ENCODE data around the gene IL1RAPL1.

IL1RAPL1 gene

GRCh38 chrX:29388509-29388908 is 801.3 kb downstream of the IL1RAPL1 start:
- no peak overlapping the region for H3K27ac ChIP-seq
- no peak for TF ChIP-seq CTCF (conservative IDR thresholded peaks at IDR 0.05)

- H3K27ac ChIP-seq: no peak overlapping the region
- TF ChIP-seq CTCF (conservative IDR thresholded peaks at IDR 0.05): no peak
Measured at GRCh38 chrX:29397506-29397905, 810.3 kb downstream of the IL1RAPL1 start.

GRCh38 chrX:29407357-29407756 is 820.1 kb downstream of the IL1RAPL1 start:
- no peak overlapping the region for H3K27ac ChIP-seq
- no peak for TF ChIP-seq CTCF (conservative IDR thresholded peaks at IDR 0.05)

- TF ChIP-seq CTCF (conservative IDR thresholded peaks at IDR 0.05): no peak
- H3K27ac ChIP-seq: no peak overlapping the region
Measured at GRCh38 chrX:29419774-29420553, 832.7 kb downstream of the IL1RAPL1 start.

GRCh38 chrX:29422034-29422433 is 834.8 kb downstream of the IL1RAPL1 start:
- no peak overlapping the region for H3K27ac ChIP-seq
- TF ChIP-seq CTCF (conservative IDR thresholded peaks at IDR 0.05): no peak

GRCh38 chrX:29431895-29432294 is 844.6 kb downstream of the IL1RAPL1 start:
- TF ChIP-seq CTCF (conservative IDR thresholded peaks at IDR 0.05): no peak
- no peak overlapping the region for H3K27ac ChIP-seq

GRCh38 chrX:29432534-29432933 is 845.3 kb downstream of the IL1RAPL1 start:
- H3K27ac ChIP-seq: no peak overlapping the region
- TF ChIP-seq CTCF (conservative IDR thresholded peaks at IDR 0.05): no peak

Measured in VCaP (cell line).